ENCODE data around the gene GNB2.

GRCh38 chr7:100675105-100675451 lies 1.5 kb downstream of the GNB2 start:
- TF ChIP-seq CTCF (conservative IDR thresholded peaks at IDR 0.05 in 1 of 2, IDR thresholded peaks at IDR 0.05 in 1 of 2; ENCODE audit: extremely low read depth in 1 of 2, insufficient read depth in 1 of 2, low read depth in 1 of 2, low read length in 2 of 2) (no peak), EZH2 (IDR thresholded peaks at IDR 0.05; ENCODE audit: borderline replicate concordance, low read length) (no peak)

Measured in mammary epithelial cell (primary cell).